Astrocyte (in vitro differentiated cells and primary cell): ENCODE data around the gene APP. TPM values are rescaled to one million over a fixed set of nuclear protein-coding genes. Genes with fewer than 3 reads are reported as not detected.

Experiments
- DNase-seq: peaks from one replicate; pipeline ENCODE4 v3.0.0-alpha.2; 2010; ENCODE audit warnings: low read depth
- FAIRE-seq: peaks from 2 replicates; lab custom pipeline; 2011; peaks lifted over from hg19 to GRCh38; lab: Jason Lieb, UNC
- H2AFZ ChIP-seq: 2 replicates; pipeline ENCODE4 v1.6.0; 2012; ENCODE audit warnings: low read depth, low read length, inconsistent platforms
- H3K27ac ChIP-seq: 2 replicates; pipeline ENCODE4 v1.5.1; 2011; ENCODE audit warnings: low read depth, low read length, inconsistent platforms
- H3K27me3 ChIP-seq: 2 replicates; pipeline ENCODE4 v1.6.0; 2011; ENCODE audit warnings: low read length, inconsistent platforms; ENCODE audit not compliant: insufficient read depth
- H3K36me3 ChIP-seq: 2 replicates; pipeline ENCODE4 v1.5.1; 2011; ENCODE audit warnings: low read length, inconsistent platforms; ENCODE audit not compliant: insufficient read depth
- H3K4me1 ChIP-seq: 2 replicates; pipeline ENCODE4 v1.5.1; 2011; ENCODE audit warnings: low read length, inconsistent platforms; ENCODE audit not compliant: insufficient read depth
- H3K4me2 ChIP-seq: 2 replicates; pipeline ENCODE4 v1.6.0; 2012; ENCODE audit warnings: low read length, inconsistent platforms
- H3K4me3 ChIP-seq: 2 replicates; pipeline ENCODE4 v1.5.1; 2011; ENCODE audit warnings: low read depth, mild to moderate bottlenecking, low read length, inconsistent platforms; ENCODE audit not compliant: insufficient read depth
- H3K79me2 ChIP-seq: 2 replicates; pipeline ENCODE4 v1.6.0; 2012; ENCODE audit warnings: mild to moderate bottlenecking, low read length, inconsistent platforms; ENCODE audit not compliant: insufficient read depth
- H3K9ac ChIP-seq: 2 replicates; pipeline ENCODE4 v1.6.0; 2012; ENCODE audit warnings: mild to moderate bottlenecking, low read length, inconsistent platforms
- H3K9me3 ChIP-seq: 2 replicates; pipeline ENCODE4 v1.5.1; 2012; ENCODE audit warnings: low read depth, mild to moderate bottlenecking, low read length, inconsistent platforms; ENCODE audit not compliant: insufficient read depth
- H4K20me1 ChIP-seq: 2 replicates; pipeline ENCODE4 v1.6.0; 2012; ENCODE audit warnings: low read length, inconsistent platforms; ENCODE audit not compliant: insufficient read depth
- H3K27ac Mint-ChIP-seq: one replicate; pipeline ENCODE4 v1.8.0; 2021; ENCODE audit warnings: mild to moderate bottlenecking, mixed read lengths; ENCODE audit not compliant: unreplicated experiment
- H3K27me3 Mint-ChIP-seq: one replicate; pipeline ENCODE4 v1.8.0; 2021; ENCODE audit warnings: low read depth, mixed read lengths; ENCODE audit not compliant: unreplicated experiment
- H3K36me3 Mint-ChIP-seq: one replicate; pipeline ENCODE4 v1.8.0; 2021; ENCODE audit warnings: low read depth, mixed read lengths; ENCODE audit not compliant: unreplicated experiment
- H3K4me1 Mint-ChIP-seq: one replicate; pipeline ENCODE4 v1.8.0; 2021; ENCODE audit warnings: low read depth, mixed read lengths; ENCODE audit not compliant: unreplicated experiment
- H3K4me3 Mint-ChIP-seq: one replicate; pipeline ENCODE4 v1.8.0; 2021; ENCODE audit warnings: mild to moderate bottlenecking, moderate library complexity, mixed read lengths; ENCODE audit not compliant: unreplicated experiment
- H3K9me3 Mint-ChIP-seq: one replicate; pipeline ENCODE4 v1.8.0; 2021; ENCODE audit warnings: mild to moderate bottlenecking, mixed read lengths; ENCODE audit not compliant: unreplicated experiment
- CTCF ChIP-seq: IDR thresholded peaks from 2 replicates; pipeline ENCODE4 v1.5.1; 2011; ENCODE audit warnings: low read depth, mild to moderate bottlenecking, inconsistent platforms, low read length, moderate library complexity; ENCODE audit not compliant: insufficient read depth
- EZH2 ChIP-seq: IDR thresholded peaks from 2 replicates; pipeline ENCODE4 v1.6.1; 2012; ENCODE audit warnings: mild to moderate bottlenecking, low read length, inconsistent platforms; ENCODE audit not compliant: insufficient read depth
- total RNA-seq: library from RNA; stranded (reverse); gene quantifications from 2 replicates; pipeline ENCODE4 v1.2.1, GENCODE V29; 2021

The APP gene
- total RNA-seq, 1 donor from 2014 or later, result 823 TPM

DNA sequence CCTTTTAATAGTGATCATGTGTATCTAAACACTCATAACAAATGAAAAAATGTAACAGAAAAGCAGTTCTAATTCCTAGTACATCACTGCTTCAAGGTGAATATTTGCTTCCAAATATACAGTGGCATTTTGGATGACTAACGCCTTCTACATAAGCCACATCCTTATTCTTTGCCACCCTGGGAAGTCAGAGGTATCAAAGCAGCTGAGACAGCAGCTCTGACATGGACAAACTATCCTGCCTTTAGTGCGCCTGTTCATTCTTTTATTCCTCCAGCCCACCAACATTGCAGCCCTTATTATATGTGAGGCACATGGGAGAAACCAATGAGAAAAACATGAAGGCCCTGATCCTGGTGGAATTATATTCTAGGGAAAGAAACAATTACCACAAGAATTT is 183.0 kb downstream of the APP start:
- Histone ChIP-seq H3K4me1 (no peaks in the 10 kb centered on the region), H3K4me3 (no peak overlapping the region), H3K36me3 (peaks cover under 1% of the 10 kb centered on the region), H3K27ac (no peak overlapping the region), H3K4me2 (no peak overlapping the region), H3K79me2 (no peaks in the 10 kb centered on the region), H4K20me1 (peaks cover 6% of the 10 kb centered on the region), H3K27me3 (no peaks in the 10 kb centered on the region), H3K9ac (no peak overlapping the region), H2AFZ (no peak overlapping the region), H3K9me3 (no peaks in the 10 kb centered on the region)
- FAIRE-seq (no peak), DNase-seq (no peak)
- Mint-ChIP-seq H3K27me3 (no peaks in the 10 kb centered on the region), H3K36me3 (peaks cover 16% of the 10 kb centered on the region), H3K4me1 (peaks cover 7% of the 10 kb centered on the region), H3K9me3 (no peaks in the 10 kb centered on the region), H3K27ac (no peak overlapping the region), H3K4me3 (no peak overlapping the region)
- TF ChIP-seq CTCF (no peak), EZH2 (no peak)

- Mint-ChIP-seq H3K27ac (no peak overlapping the region), H3K4me3 (no peak overlapping the region), H3K4me1 (peaks cover 7% of the 10 kb centered on the region), H3K27me3 (no peaks in the 10 kb centered on the region), H3K36me3 (peaks cover 21% of the 10 kb centered on the region), H3K9me3 (no peaks in the 10 kb centered on the region)
- no peaks in the 10 kb centered on the region for H3K27me3 ChIP-seq
- H3K36me3 ChIP-seq, result peaks cover 6% of the 10 kb centered on the region
- H3K4me1 ChIP-seq, result no peaks in the 10 kb centered on the region
- FAIRE-seq (no peak), DNase-seq (no peak)
- H4K20me1 ChIP-seq, result peaks cover 6% of the 10 kb centered on the region
- TF ChIP-seq CTCF (no peak), EZH2 (no peak)
- no peak overlapping the region for H3K4me2 ChIP-seq
- no peak overlapping the region for H3K9ac ChIP-seq
- no peak overlapping the region for H3K27ac ChIP-seq
- no peak overlapping the region for H3K4me3 ChIP-seq
- H3K79me2 ChIP-seq, result no peaks in the 10 kb centered on the region
- no peak overlapping the region for H2AFZ ChIP-seq
- H3K9me3 ChIP-seq, result no peaks in the 10 kb centered on the region
Measured at GRCh38 chr21:25986928-25987327, 183.6 kb downstream of the APP start.

DNA sequence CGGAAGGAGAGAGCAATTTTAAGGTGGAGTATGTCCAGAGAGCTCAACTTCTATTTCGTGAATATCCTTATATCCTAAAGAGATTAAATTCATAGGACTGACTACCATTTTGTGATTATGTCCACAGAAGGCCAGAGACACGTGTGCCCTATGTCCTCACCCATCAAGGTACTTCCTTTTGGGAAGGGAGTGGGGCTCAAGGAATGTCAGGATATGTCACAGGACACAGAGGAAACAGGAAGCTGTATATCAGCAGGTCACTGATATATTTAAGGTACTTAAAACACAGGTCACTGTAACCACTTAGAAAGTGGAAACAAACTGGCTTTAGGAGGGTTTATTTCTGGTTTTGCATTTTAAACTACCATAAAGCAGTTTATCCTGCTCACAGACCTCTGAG is 184.6 kb downstream of the APP start:
- FAIRE-seq (no peak), DNase-seq (no peak)
- Mint-ChIP-seq H3K4me1 (peaks cover 7% of the 10 kb centered on the region), H3K27ac (no peak overlapping the region), H3K4me3 (no peak overlapping the region), H3K36me3 (peaks cover 21% of the 10 kb centered on the region), H3K27me3 (no peaks in the 10 kb centered on the region), H3K9me3 (no peaks in the 10 kb centered on the region)
- Histone ChIP-seq H3K4me1 (no peaks in the 10 kb centered on the region), H3K9me3 (no peaks in the 10 kb centered on the region), H3K27ac (no peak overlapping the region), H4K20me1 (peaks cover 6% of the 10 kb centered on the region), H2AFZ (no peak overlapping the region), H3K79me2 (no peaks in the 10 kb centered on the region), H3K4me3 (no peak overlapping the region), H3K9ac (no peak overlapping the region), H3K27me3 (no peaks in the 10 kb centered on the region), H3K36me3 (peaks cover 7% of the 10 kb centered on the region), H3K4me2 (no peak overlapping the region)
- TF ChIP-seq CTCF (no peak), EZH2 (no peak)
